ENCODE data around the gene C1orf174. TPM values are rescaled to one million over a fixed set of nuclear protein-coding genes. Genes with fewer than 3 reads are reported as not detected.
A peak's percentile ranks its signal among the peaks of the same experiment; 100 is the strongest.

The C1orf174 gene
- total RNA-seq, 1 donor from 2014 or later = 19.8 TPM

- no peak for TF ChIP-seq CTCF (IDR thresholded peaks at IDR 0.05)
- no peaks in the 10 kb centered on the region for H3K27me3 ChIP-seq (ENCODE audit: low read depth)
- intact Hi-C loops (cut with DNase I) = no loop called here
- H3K27ac ChIP-seq = no peak overlapping the region
- DNase-seq (peak; percentile 11), ATAC-seq (no peak)
- no peaks in the 10 kb centered on the region for H3K4me1 ChIP-seq
- H3K9me3 ChIP-seq = peaks cover 9% of the 10 kb centered on the region
- peaks cover 42% of the 10 kb centered on the region for H3K36me3 ChIP-seq
- no peak overlapping the region for H3K4me3 ChIP-seq
Measured at GRCh38 chr1:3879099-3879498, 21.0 kb downstream of the C1orf174 start.

DNA sequence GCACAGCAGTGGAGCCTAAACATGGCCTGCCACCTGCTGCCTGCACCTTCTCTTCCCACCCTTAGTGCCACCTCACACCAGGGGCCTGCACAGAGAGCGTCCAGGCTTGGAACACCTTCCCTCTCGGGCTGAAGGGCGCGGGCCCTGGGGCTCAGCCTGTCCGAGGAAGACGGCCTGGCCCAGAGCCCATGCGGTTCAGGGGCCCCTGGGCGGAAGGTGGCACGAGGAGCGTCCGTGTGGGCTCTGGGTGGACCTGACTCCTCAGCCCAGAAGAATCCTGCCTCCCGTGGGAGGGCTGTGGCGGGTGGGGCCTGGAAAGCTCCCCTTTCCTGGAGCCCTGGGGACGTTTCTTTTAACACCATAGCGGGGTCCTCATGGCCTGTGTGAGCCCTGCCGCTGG is 23.4 kb downstream of the C1orf174 start:
- H3K9me3 ChIP-seq = peaks cover 9% of the 10 kb centered on the region
- ATAC-seq (no peak), DNase-seq (peak; percentile 35)
- H3K4me1 ChIP-seq = no peaks in the 10 kb centered on the region
- no peak overlapping the region for H3K27ac ChIP-seq
- no peak for TF ChIP-seq CTCF (IDR thresholded peaks at IDR 0.05)
- intact Hi-C loops (cut with DNase I) = no loop called here
- H3K4me3 ChIP-seq = no peak overlapping the region
- H3K27me3 ChIP-seq (ENCODE audit: low read depth) = no peaks in the 10 kb centered on the region
- H3K36me3 ChIP-seq = peaks cover 55% of the 10 kb centered on the region

DNA sequence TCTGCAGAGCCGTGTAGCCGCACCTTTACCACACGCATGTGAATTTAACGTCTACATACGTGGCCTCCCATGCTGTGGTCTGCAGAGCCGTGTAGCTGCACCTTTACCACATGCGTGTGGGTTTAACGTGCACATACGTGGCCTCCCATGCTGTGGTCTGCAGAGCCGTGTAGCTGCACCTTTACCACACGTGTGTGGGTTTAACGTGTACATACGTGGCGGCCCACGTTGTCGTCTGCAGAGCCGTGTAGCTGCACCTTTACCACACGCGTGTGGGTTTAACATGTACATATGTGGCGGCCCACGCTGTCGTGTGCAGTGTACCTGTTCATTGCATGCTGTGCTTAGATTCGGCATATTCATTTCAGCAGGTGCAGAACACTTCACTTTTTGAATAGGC is 25.3 kb downstream of the C1orf174 start:
- H3K27ac ChIP-seq = no peak overlapping the region
- ATAC-seq (no peak), DNase-seq (peak; percentile 27)
- no peak for TF ChIP-seq CTCF (IDR thresholded peaks at IDR 0.05)
- H3K36me3 ChIP-seq = peaks cover 67% of the 10 kb centered on the region
- H3K27me3 ChIP-seq (ENCODE audit: low read depth) = no peaks in the 10 kb centered on the region
- no peaks in the 10 kb centered on the region for H3K4me1 ChIP-seq
- intact Hi-C loops (cut with DNase I) = no loop called here
- H3K4me3 ChIP-seq = no peak overlapping the region
- H3K9me3 ChIP-seq = peaks cover 9% of the 10 kb centered on the region

- H3K36me3 ChIP-seq = peaks cover 85% of the 10 kb centered on the region
- peak; percentile 16 for DNase-seq
Measured at GRCh38 chr1:3872546-3872945, 27.5 kb downstream of the C1orf174 start.

GRCh38 chr1:3871451-3871805 is 28.6 kb downstream of the C1orf174 start:
- Histone ChIP-seq H3K36me3 (peaks cover 92% of the 10 kb centered on the region), H3K27me3 (ENCODE audit: low read depth) (no peaks in the 10 kb centered on the region), H3K9me3 (no peaks in the 10 kb centered on the region), H3K27ac (no peak overlapping the region), H3K4me3 (no peak overlapping the region), H3K4me1 (no peaks in the 10 kb centered on the region)
- intact Hi-C loops (cut with DNase I) = no loop called here
- DNase-seq (peak; percentile 25), ATAC-seq (no peak)
- TF ChIP-seq CTCF (IDR thresholded peaks at IDR 0.05) = no peak

More at GRCh38 chr1:3872546-3872945, 27.5 kb downstream of the C1orf174 start:
- no peak for ATAC-seq
- no peak for TF ChIP-seq CTCF (IDR thresholded peaks at IDR 0.05)
- H3K27ac ChIP-seq = no peak overlapping the region
- H3K4me1 ChIP-seq = no peaks in the 10 kb centered on the region
- intact Hi-C loops (cut with DNase I) = no loop called here
- no peak overlapping the region for H3K4me3 ChIP-seq
- no peaks in the 10 kb centered on the region for H3K27me3 ChIP-seq (ENCODE audit: low read depth)
- no peaks in the 10 kb centered on the region for H3K9me3 ChIP-seq
